ENCODE measurements around the gene SFR1.

Gene SFR1

GRCh38 chr10:104138131-104138530 is 16.2 kb downstream of the SFR1 start:
- no peak for TF ChIP-seq CTCF (IDR thresholded peaks at IDR 0.05; ENCODE audit: poor library complexity, severe bottlenecking)
- no peaks in the 10 kb centered on the region for H3K27me3 ChIP-seq (ENCODE audit: insufficient read depth, poor library complexity, severe bottlenecking)
- DNase-seq (ENCODE audit: low spot score), result no peak

GRCh38 chr10:104139221-104139620 is 17.2 kb downstream of the SFR1 start:
- H3K27me3 ChIP-seq (ENCODE audit: insufficient read depth, poor library complexity, severe bottlenecking), result no peaks in the 10 kb centered on the region
- ATAC-seq (ENCODE audit: low read depth) (no peak), DNase-seq (ENCODE audit: low spot score) (no peak)
- peak; percentile 55 for TF ChIP-seq CTCF (IDR thresholded peaks at IDR 0.05; ENCODE audit: poor library complexity, severe bottlenecking)
- no peak overlapping the region for H3K27ac ChIP-seq (ENCODE audit: poor library complexity, severe bottlenecking)
- H3K9me3 ChIP-seq (ENCODE audit: severe bottlenecking), result no peaks in the 10 kb centered on the region
- H3K36me3 ChIP-seq (ENCODE audit: low read depth), result no peaks in the 10 kb centered on the region
- H3K4me3 ChIP-seq (ENCODE audit: severe bottlenecking), result no peak overlapping the region
- H3K4me1 ChIP-seq (ENCODE audit: insufficient read depth, poor library complexity, severe bottlenecking), result no peaks in the 10 kb centered on the region

More at GRCh38 chr10:104138131-104138530, 16.2 kb downstream of the SFR1 start:
- no peak for ATAC-seq (ENCODE audit: low read depth)
- Histone ChIP-seq H3K36me3 (ENCODE audit: low read depth) (no peaks in the 10 kb centered on the region), H3K4me1 (ENCODE audit: insufficient read depth, poor library complexity, severe bottlenecking) (no peaks in the 10 kb centered on the region), H3K4me3 (ENCODE audit: severe bottlenecking) (no peak overlapping the region), H3K27ac (ENCODE audit: poor library complexity, severe bottlenecking) (no peak overlapping the region), H3K9me3 (ENCODE audit: severe bottlenecking) (no peaks in the 10 kb centered on the region)

GRCh38 chr10:104142081-104142480 is 20.1 kb downstream of the SFR1 start:
- H3K27me3 ChIP-seq (ENCODE audit: insufficient read depth, poor library complexity, severe bottlenecking), result no peaks in the 10 kb centered on the region
- H3K9me3 ChIP-seq (ENCODE audit: severe bottlenecking), result no peaks in the 10 kb centered on the region
- H3K4me3 ChIP-seq (ENCODE audit: severe bottlenecking), result no peak overlapping the region
- DNase-seq (ENCODE audit: low spot score) (no peak), ATAC-seq (ENCODE audit: low read depth) (no peak)
- H3K4me1 ChIP-seq (ENCODE audit: insufficient read depth, poor library complexity, severe bottlenecking), result no peaks in the 10 kb centered on the region
- TF ChIP-seq CTCF (IDR thresholded peaks at IDR 0.05; ENCODE audit: poor library complexity, severe bottlenecking), result no peak
- no peak overlapping the region for H3K27ac ChIP-seq (ENCODE audit: poor library complexity, severe bottlenecking)
- no peaks in the 10 kb centered on the region for H3K36me3 ChIP-seq (ENCODE audit: low read depth)

- no peak for TF ChIP-seq CTCF (IDR thresholded peaks at IDR 0.05; ENCODE audit: poor library complexity, severe bottlenecking)
- Histone ChIP-seq H3K27ac (ENCODE audit: poor library complexity, severe bottlenecking) (no peak overlapping the region), H3K36me3 (ENCODE audit: low read depth) (no peaks in the 10 kb centered on the region), H3K4me3 (ENCODE audit: severe bottlenecking) (no peak overlapping the region), H3K9me3 (ENCODE audit: severe bottlenecking) (no peaks in the 10 kb centered on the region), H3K4me1 (ENCODE audit: insufficient read depth, poor library complexity, severe bottlenecking) (no peaks in the 10 kb centered on the region), H3K27me3 (ENCODE audit: insufficient read depth, poor library complexity, severe bottlenecking) (no peaks in the 10 kb centered on the region)
- ATAC-seq (ENCODE audit: low read depth) (no peak), DNase-seq (ENCODE audit: low spot score) (no peak)
Measured at GRCh38 chr10:104143829-104144228, 21.9 kb downstream of the SFR1 start.

GRCh38 chr10:104144931-104145330 is 23.0 kb downstream of the SFR1 start:
- TF ChIP-seq CTCF (IDR thresholded peaks at IDR 0.05; ENCODE audit: poor library complexity, severe bottlenecking), result no peak
- no peaks in the 10 kb centered on the region for H3K27me3 ChIP-seq (ENCODE audit: insufficient read depth, poor library complexity, severe bottlenecking)
- H3K27ac ChIP-seq (ENCODE audit: poor library complexity, severe bottlenecking), result no peak overlapping the region
- H3K4me3 ChIP-seq (ENCODE audit: severe bottlenecking), result no peak overlapping the region
- no peaks in the 10 kb centered on the region for H3K9me3 ChIP-seq (ENCODE audit: severe bottlenecking)
- no peaks in the 10 kb centered on the region for H3K36me3 ChIP-seq (ENCODE audit: low read depth)
- DNase-seq (ENCODE audit: low spot score), result no peak
- no peak for ATAC-seq (ENCODE audit: low read depth)
- no peaks in the 10 kb centered on the region for H3K4me1 ChIP-seq (ENCODE audit: insufficient read depth, poor library complexity, severe bottlenecking)

Measured in RWPE2 (cell line).